HG02884 (cell line): ENCODE results near the gene TRIP10.
A peak's percentile ranks its signal among the peaks of the same experiment; 100 is the strongest.

Source experiments
- ATAC-seq: cut with Tn5 transposase; IDR thresholded peaks from one replicate; pipeline ENCODE4 v1.9.1; 2021; ENCODE audit warnings: mild to moderate bottlenecking, moderate library complexity; ENCODE audit not compliant: unreplicated experiment

The TRIP10 gene

GRCh38 chr19:6723738-6724137, 15.7 kb upstream of the TRIP10 start:
- ATAC-seq, result no peak

- no peak for ATAC-seq
Observed at GRCh38 chr19:6724631-6725492, 14.6 kb upstream of the TRIP10 start.

GRCh38 chr19:6725513-6726231, 13.8 kb upstream of the TRIP10 start:
- no peak for ATAC-seq

GRCh38 chr19:6728346-6728745, 11.1 kb upstream of the TRIP10 start:
- no peak for ATAC-seq

- ATAC-seq, result no peak
Observed at GRCh38 chr19:6729573-6730152, 9.8 kb upstream of the TRIP10 start.

GRCh38 chr19:6730153-6730804, 9.2 kb upstream of the TRIP10 start:
- no peak for ATAC-seq

GRCh38 chr19:6730941-6731670, 8.4 kb upstream of the TRIP10 start:
- ATAC-seq, result no peak

GRCh38 chr19:6731822-6732221, 7.7 kb upstream of the TRIP10 start:
- no peak for ATAC-seq

- ATAC-seq, result no peak
Observed at GRCh38 chr19:6732803-6733337, 6.6 kb upstream of the TRIP10 start.

- ATAC-seq, result no peak
Observed at GRCh38 chr19:6733338-6734095, 6.0 kb upstream of the TRIP10 start.

- ATAC-seq, result no peak
Observed at GRCh38 chr19:6734096-6734696, 5.3 kb upstream of the TRIP10 start.

GRCh38 chr19:6735181-6735911, 4.1 kb upstream of the TRIP10 start:
- ATAC-seq, result no peak

GRCh38 chr19:6736169-6736916, 3.1 kb upstream of the TRIP10 start:
- ATAC-seq, result no peak

GRCh38 chr19:6736917-6737283, 2.6 kb upstream of the TRIP10 start:
- ATAC-seq, result no peak

- ATAC-seq, result peak; percentile 54
Observed at GRCh38 chr19:6737284-6737872, 2.1 kb upstream of the TRIP10 start, which contains the start of gene GPR108. TSS of gene GPR108 (minus strand) at chr19:6737580. CDS start at chr19:6737576, 4 bp downstream.

- ATAC-seq, result no peak
Observed at GRCh38 chr19:6737873-6738786, 1.4 kb upstream of the TRIP10 start.
